Measurements from ENCODE around the gene TMSB4X. TPM values are rescaled to one million over a fixed set of nuclear protein-coding genes. Genes with fewer than 3 reads are reported as not detected.
"Not testable (repeated sequence)": the region's sequence is repeated elsewhere in the genome, so short reads cannot be mapped to it uniquely, and the experiment has no call there.

TMSB4X gene
- total and polyA plus RNA-seq, 12 donors: 700 to 3,026 (median 889) TPM

DNA sequence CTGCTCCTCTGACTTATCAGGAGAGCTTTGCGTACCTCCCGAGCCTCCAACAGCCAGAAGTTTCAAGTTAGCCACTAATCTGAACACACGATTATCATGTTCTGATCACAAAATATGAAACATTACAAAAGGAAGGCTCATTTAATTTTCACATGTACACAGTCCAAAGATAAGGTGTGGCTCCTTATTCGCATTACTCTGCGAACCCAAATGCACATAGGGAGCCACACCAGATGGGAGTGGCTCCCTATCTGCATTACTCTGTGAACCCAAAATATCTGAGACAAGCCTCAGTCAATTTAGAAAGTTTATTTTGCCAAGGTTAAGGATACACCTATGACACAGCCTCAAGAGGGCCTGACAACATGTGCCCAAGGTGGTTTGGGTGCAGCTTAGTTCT lies 40.1 kb upstream of the TMSB4X start:
- DNase-seq (no peak), ATAC-seq (no peak)
- TF ChIP-seq, protein P1, sequence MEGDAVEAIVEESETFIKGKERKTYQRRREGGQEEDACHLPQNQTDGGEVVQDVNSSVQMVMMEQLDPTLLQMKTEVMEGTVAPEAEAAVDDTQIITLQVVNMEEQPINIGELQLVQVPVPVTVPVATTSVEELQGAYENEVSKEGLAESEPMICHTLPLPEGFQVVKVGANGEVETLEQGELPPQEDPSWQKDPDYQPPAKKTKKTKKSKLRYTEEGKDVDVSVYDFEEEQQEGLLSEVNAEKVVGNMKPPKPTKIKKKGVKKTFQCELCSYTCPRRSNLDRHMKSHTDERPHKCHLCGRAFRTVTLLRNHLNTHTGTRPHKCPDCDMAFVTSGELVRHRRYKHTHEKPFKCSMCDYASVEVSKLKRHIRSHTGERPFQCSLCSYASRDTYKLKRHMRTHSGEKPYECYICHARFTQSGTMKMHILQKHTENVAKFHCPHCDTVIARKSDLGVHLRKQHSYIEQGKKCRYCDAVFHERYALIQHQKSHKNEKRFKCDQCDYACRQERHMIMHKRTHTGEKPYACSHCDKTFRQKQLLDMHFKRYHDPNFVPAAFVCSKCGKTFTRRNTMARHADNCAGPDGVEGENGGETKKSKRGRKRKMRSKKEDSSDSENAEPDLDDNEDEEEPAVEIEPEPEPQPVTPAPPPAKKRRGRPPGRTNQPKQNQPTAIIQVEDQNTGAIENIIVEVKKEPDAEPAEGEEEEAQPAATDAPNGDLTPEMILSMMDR (IDR thresholded peaks at IDR 0.05): no peak
- Histone ChIP-seq H3K4me1 (no peaks in the 10 kb centered on the region), H3K27me3 (peaks cover 0 to 40% (median 0%) of the 10 kb centered on the region in 7 donors), H3K27ac (no peak overlapping the region), H3K36me3 (no peaks in the 10 kb centered on the region), H3K9me3 (peaks cover 0 to 7% (median 0%) of the 10 kb centered on the region in 11 donors), H3K4me3 (no peak overlapping the region)
- intact Hi-C loops (cut with DNase I): no loop called here
- WGBS, 2 donors: 91 to 95% methylated on average over 5 of the region's 5 CpGs

GRCh38 chrX:12936947-12937346 lies 38.0 kb upstream of the TMSB4X start:
- WGBS, 2 donors: 75 to 88% methylated on average over 1 of the region's 1 CpG
- Histone ChIP-seq H3K27me3 (peaks cover 0 to 26% (median 0%) of the 10 kb centered on the region in 7 donors), H3K36me3 (no peaks in the 10 kb centered on the region), H3K4me1 (no peaks in the 10 kb centered on the region), H3K4me3 (no peak overlapping the region), H3K9me3 (peaks cover 0 to 7% (median 0%) of the 10 kb centered on the region in 11 donors), H3K27ac (no peak overlapping the region)
- DNase-seq (no peak), ATAC-seq (no peak)
- intact Hi-C loops (cut with DNase I): no loop called here
- TF ChIP-seq, protein P1 (IDR thresholded peaks at IDR 0.05): no peak

- H3K36me3 ChIP-seq; H3K4me1 ChIP-seq; H3K9me3 ChIP-seq; DNase-seq; H3K4me3 ChIP-seq; ATAC-seq; intact Hi-C loops (cut with DNase I); H3K27ac ChIP-seq: not testable (repeated sequence)
- H3K27me3 ChIP-seq: peaks cover 0 to 16% (median 0%) of the 10 kb centered on the region in 7 donors
- WGBS, 2 donors: 94 to 95% methylated on average over 7 to 9 of the region's 9 CpGs
Observed at GRCh38 chrX:12940471-12940870, 34.4 kb upstream of the TMSB4X start.

DNA sequence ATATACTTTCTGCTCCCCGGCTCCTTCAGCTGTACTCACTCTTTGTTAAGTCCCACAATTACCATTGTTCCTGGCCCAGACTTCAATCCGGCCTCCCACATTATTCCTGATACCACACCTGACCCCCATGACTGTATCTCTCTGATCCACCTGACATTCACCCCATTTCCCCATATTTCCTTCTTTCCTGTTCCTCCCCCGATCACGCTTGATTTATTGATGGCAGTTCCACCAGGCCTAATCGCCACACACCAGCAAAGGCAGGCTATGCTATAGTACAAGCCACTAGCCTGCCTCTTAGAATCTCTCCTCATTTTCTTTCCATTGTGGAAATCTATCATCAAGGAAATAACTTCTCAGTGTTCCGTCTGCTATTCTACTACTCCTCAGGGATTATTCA lies 31.3 kb upstream of the TMSB4X start:
- H3K27ac ChIP-seq; H3K9me3 ChIP-seq; H3K36me3 ChIP-seq; DNase-seq; H3K4me3 ChIP-seq; ATAC-seq; intact Hi-C loops (cut with DNase I): not testable (repeated sequence)
- Histone ChIP-seq H3K4me1 (peaks cover 0 to 22% (median 0%) of the 10 kb centered on the region in 9 donors), H3K27me3 (peaks cover 0 to 33% (median 0%) of the 10 kb centered on the region in 7 donors)
- 60 to 72% methylated on average over 4 of the region's 6 CpGs for WGBS, 2 donors

GRCh38 chrX:12944452-12944851 lies 30.5 kb upstream of the TMSB4X start:
- intact Hi-C loops (cut with DNase I); H3K9me3 ChIP-seq; DNase-seq; ATAC-seq; H3K36me3 ChIP-seq; H3K27ac ChIP-seq; H3K4me3 ChIP-seq: not testable (repeated sequence)
- Histone ChIP-seq H3K27me3 (peaks cover 0 to 29% (median 0%) of the 10 kb centered on the region in 7 donors), H3K4me1 (peaks cover 0 to 30% (median 4%) of the 10 kb centered on the region in 9 donors)
- 75 to 85% methylated on average over 2 to 3 of the region's 4 CpGs for WGBS, 2 donors

DNA sequence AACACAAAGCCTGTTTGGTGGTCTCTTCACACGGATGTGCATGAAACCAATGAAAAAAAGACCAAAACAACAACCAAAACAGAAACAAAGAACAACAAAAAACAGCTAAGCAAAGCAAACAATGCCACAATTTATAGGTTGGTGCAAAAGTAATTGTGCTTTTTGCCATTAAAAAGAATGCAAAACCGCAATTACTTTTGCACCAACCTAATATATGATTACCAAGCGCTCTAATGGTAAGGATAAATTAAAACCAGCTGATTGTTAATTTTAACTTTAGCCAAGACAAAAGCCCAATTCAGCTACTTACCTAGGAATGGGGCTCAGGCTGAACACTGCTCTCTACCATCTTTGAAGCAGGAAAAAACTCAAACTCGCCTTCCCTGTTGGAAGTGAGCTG lies 29.4 kb upstream of the TMSB4X start:
- ATAC-seq (no peak), DNase-seq (no peak)
- TF ChIP-seq, protein P1 (IDR thresholded peaks at IDR 0.05): no peak
- Histone ChIP-seq H3K4me1 (peaks cover 0 to 41% (median 10%) of the 10 kb centered on the region in 9 donors), H3K27me3 (peaks cover 0 to 25% (median 0%) of the 10 kb centered on the region in 7 donors), H3K9me3 (no peaks in the 10 kb centered on the region), H3K4me3 (no peak overlapping the region), H3K36me3 (no peaks in the 10 kb centered on the region), H3K27ac (no peak overlapping the region)
- intact Hi-C loops (cut with DNase I): loop anchor here in 3 of 10 donors (5.0 kb wide), 2 partner anchors 702 to 1087 kb away; no protein-coding TSS in a partner anchor
- 95 to 100% methylated on average over 4 of the region's 4 CpGs for WGBS, 2 donors
